HG02678 (cell line): ENCODE results near the gene CLCNKB.
"Not testable (repeated sequence)": the region's sequence is repeated elsewhere in the genome, so short reads cannot be mapped to it uniquely, and the experiment has no call there.

Experiments
- ATAC-seq: cut with Tn5 transposase; IDR thresholded peaks from one replicate; pipeline ENCODE4 v1.9.1; 2021; ENCODE audit warnings: mild to moderate bottlenecking, moderate library complexity; ENCODE audit not compliant: unreplicated experiment

CLCNKB gene

DNA sequence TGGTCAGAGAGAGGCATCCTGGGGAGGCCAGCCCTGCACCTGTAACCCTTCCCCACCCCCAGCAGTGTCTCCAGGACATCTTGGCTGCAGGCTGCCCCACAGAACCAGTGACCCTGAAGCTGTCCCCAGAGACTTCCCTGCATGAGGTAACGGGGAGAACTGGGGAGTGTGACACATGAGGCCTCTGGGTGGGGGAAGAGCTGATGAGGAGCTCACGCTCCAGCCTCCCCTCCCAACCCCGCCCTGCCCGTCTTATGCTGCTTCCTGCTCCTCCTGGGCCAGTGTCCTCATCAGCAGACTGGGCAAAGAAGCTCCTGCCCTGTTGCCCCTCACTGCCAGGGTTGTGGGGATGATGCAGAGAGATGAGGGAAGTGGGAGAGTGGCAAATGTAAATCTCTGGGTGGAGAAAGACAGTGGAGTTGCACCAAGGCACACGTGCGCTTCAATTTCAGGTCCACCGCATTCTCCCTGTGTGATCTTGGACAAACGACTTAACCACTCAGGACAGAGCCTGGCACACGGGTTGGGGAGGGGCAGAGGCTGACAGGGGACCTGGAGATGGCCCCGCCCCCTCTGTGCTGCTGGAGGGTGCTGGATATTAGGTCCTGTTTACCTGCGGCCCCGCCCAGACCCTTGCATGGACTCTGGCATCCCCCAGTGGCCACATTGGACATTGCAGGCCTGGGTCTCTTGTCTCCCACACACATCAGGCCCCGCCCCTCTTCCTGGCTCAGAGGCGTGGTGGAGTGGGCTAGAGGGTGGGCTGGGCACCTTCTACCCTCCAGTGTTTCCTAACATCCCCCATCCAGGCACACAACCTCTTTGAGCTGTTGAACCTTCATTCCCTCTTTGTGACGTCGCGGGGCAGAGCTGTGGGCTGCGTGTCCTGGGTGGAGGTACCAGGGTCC lies 12.3 kb downstream of the CLCNKB start:
- ATAC-seq = peak; percentile 70

- ATAC-seq = not testable (repeated sequence)
Measured at GRCh38 chr1:16056521-16056912, 12.9 kb downstream of the CLCNKB start.

DNA sequence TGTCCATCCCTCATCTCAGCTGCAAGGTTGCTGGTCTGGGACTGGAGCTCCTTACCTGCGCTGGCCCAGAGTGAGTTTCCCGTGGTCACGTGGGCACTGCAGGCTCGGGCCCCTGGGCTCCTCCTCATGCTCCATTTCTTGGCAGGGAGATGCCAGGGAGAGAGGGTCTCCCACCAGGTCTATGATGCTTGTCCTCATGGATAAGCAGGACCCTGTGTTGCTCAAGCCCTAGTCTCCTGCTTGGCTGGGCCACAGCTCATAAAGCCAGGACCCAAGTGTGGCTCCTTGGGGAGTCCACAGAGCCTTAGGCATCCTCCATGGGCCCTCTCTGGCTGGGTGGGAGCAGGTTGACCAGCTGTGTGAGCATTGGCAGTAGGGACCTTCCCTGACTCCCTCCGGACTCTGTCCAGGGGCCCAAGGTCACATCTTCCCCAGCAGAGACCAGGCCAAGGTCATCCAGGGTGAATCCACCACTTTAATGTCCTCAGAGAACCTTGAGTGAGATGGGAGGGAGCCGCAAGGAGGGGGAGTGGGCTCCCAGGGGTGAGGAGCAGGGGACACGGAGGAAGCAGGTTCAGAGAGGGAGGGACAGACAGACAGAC lies 13.8 kb downstream of the CLCNKB start:
- ATAC-seq = not testable (repeated sequence)

DNA sequence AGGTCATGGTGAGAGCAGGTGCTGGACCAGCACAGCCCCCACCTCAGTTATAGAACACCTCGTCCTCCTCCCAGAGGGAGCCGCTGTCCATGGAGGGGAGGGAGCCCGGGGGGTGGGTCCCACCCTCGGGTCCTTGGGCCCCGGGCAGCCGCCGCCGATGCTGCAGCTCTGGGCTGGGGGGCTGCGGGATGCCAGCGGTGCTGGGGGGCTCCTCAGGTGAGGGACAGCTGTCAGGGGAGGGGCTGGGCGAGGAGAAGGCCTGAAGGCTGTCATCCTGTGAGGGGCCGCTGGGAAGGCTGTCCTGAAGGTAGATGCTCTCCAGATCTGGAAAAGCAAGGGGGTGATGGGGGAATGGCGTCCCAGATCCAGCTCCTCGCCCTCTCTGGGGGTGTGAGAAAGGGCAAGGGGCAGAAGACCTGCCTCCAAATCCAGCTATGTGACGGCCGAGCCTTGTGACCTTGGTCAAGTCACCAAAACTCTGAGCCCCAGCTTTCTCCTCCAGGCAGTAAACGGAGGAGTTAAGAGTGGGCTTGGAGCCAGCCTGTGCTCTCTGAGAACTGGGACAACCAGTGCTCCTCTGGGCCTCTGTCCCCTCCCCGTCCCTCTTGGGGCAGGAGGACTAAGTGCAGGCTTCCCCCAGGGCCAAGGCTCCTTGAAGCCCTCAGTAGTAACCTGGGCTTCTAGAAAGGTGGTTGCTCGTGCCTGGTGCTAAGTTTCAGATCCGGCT lies 15.0 kb downstream of the CLCNKB start:
- not testable (repeated sequence) for ATAC-seq

DNA sequence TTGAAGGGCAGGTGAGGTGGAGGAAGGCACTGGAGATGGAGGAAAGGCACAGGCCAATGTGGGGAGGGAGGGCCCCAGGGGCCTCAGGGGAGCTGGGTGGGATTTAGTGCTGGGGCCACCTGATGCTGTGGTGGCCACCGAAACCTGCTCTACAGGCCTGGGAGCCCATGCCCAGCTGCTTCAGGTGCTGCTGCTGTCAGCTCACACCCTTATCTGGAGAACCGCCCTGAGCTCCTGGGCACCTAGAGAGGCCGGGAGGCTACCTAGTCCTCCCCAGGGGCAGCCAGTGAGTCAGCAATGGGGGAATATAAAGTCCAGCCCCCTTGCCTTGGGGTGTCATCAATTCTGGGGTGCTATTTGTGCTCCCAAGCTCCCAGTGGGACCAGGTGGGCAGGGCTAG lies 17.7 kb downstream of the CLCNKB start:
- no peak for ATAC-seq

- ATAC-seq = not testable (repeated sequence)
Measured at GRCh38 chr1:16061989-16062686, 18.6 kb downstream of the CLCNKB start.

DNA sequence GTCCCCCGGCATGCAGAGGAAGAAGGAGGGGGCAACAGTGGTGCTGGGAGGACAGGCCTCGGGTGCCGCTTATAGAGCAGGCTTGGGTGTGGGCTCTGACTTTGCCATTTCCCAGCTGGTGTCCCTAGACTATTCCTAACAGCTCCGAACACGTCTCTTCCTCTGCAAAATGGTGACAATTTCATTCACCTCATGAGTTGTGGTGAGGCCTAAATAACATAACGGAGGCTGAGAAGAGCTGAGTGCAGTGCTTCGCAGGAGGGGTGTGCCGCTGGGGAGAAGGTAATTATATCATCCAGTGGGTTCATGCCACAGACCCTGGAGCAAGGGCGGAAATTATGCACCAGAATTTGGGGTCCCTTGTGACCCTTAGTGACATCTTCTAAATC lies 19.1 kb downstream of the CLCNKB start:
- not testable (repeated sequence) for ATAC-seq

DNA sequence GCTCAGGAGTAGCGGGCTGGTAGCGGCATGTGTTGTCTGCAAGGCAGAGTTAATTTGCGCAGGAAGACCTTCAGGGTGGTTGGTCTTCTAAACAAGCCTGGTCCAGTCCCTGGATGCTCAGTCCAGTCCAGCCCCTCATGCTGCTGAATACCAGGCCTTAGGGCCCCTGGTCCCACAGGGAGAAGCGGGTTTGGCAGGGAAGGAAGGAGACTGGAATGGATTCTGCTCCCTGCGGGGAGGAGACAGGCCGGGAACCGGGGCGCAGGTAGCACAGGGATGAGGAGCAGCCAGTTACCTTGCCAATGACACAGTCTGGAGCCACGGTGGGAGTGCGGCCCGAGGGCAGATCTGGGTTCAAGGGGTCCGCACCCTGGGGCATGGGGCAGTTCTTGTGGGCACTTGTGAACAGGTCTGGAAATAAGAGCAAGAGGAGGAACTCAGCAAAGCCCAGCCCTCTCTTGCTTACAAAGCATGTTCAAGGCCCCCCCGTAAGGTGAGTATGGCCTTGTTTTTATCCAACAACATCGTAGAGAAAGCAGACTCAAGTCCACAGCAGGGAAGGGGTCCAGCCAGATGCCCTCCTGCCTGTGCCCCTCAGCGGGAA lies 19.7 kb downstream of the CLCNKB start:
- no peak for ATAC-seq

DNA sequence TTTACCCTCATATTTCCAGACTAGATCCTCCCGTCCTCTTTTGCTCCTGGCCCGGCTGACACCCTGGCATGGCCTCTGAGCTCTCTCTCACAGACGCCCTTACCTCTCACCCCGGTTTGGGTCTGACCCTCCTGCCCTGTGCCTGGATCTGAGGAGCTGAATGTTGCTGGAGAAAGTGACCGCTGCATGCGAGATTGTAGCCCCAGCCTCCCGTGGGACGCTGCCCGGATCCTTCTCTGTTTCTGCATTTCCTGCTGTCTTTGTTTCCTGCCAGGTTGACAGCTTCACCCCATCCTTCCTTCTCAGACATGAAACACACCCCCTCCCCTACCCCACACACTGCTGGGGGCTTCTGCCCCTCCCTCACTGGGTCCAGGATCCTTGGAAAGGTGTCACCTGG lies 20.3 kb downstream of the CLCNKB start:
- no peak for ATAC-seq

DNA sequence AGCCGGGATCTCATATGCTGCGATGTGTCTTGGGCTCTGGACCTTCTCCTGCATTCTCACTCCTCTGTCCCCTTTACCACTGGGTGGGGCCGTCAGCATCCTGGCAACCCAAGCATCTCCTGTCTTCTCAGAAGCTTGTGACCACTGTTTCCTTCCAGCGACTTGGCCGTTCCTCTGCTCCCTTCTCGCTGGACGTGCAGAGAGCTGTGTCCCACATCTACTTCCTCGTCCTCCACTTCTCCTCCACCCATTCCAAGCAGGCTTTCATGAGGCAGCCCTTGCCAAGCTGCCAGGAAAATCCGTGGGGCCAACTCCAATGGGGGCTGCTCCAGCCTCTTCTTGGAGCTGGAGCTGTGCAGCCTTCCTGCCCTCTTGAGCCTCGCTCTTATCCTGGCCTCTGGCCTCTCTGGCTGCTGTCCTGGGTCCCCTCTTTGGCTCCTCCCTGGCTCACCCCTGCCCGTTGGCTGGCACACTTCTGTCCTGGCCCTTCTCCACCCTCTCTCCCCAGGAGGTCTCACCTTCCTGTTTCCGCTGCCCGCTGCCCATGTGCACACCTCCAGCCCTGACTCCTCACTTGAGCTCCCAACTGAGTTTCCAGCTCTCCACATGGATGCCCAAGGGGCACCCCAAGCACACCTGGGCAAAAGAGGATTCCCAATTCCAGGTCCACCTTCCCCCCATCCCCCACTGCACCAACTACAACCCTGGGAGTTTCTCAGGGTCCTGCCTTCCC lies 21.1 kb downstream of the CLCNKB start:
- no peak for ATAC-seq

- ATAC-seq = no peak
Measured at GRCh38 chr1:16065269-16065576, 21.6 kb downstream of the CLCNKB start.

DNA sequence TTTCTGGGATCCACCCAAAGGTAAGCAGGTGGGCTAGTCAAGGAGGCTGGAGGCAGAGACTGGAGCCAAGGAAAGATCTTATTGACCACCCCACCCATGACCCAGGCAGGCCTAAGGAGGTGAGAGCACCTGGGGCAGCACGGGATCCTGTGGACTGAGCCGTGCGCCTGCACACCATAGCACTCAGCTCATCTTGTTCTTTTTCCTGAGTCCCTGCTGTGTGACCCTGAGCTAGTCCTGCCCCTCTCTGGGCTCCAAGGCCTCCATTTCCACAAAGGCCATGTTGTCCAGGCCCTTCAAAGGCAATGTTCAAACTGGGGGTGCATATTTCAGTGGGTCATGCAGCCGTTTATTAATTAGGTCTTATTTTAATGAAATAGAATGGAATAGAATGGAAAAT lies 22.7 kb downstream of the CLCNKB start:
- ATAC-seq = no peak

DNA sequence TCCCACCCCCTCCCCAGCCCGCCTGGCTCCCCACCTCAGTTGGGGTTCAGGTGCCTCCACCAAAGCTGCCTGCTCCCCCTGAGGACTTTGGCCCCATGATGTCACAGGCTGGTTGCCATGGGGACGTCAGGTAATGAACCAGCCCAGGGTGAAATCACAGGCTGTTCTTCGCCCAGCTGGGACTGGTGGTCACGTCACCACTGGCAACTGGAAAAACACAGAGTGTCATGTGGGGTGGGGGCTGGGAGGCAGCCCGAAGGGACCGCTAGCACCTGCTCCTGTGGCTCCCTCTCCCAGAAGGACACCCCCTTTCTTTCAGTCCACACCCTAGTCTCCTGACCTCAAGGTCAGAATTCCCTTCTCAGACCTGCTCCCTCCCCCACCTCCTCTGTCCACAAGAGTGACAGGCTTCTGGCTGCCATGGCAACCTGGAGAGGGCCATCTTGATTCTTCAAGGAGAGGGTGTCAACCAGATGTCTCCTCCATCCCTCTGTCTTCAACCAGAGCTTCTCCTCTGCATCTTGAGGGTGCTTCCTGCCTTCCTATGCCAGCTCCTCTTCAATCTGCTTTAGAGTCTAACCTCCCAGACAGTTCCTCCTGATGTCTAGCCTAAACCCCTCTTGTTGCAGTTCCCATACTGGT lies 23.7 kb downstream of the CLCNKB start:
- ATAC-seq = no peak

DNA sequence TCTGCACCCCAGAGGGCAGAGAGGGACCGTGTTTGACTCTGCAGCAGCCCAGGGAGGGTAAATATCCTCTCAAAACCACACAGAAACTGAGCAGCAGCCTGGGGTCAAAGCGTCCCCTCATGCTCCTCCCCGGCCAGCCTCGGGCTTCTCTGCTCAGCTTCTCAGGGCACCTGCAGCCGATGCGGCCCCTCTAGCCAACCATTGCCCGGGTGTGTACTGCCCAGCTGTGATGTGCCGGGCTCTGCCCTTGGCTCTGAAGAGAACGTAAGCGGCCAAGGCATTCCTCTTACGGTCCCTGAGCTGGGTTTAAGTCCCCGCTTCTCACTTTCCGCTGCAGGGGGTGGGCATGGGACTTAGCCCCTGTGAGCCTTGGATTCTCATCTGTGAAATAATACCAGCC lies 24.4 kb downstream of the CLCNKB start:
- no peak for ATAC-seq

GRCh38 chr1:16068356-16069270 lies 25.0 kb downstream of the CLCNKB start:
- ATAC-seq = no peak

GRCh38 chr1:16070640-16071355 lies 27.2 kb downstream of the CLCNKB start:
- no peak for ATAC-seq

DNA sequence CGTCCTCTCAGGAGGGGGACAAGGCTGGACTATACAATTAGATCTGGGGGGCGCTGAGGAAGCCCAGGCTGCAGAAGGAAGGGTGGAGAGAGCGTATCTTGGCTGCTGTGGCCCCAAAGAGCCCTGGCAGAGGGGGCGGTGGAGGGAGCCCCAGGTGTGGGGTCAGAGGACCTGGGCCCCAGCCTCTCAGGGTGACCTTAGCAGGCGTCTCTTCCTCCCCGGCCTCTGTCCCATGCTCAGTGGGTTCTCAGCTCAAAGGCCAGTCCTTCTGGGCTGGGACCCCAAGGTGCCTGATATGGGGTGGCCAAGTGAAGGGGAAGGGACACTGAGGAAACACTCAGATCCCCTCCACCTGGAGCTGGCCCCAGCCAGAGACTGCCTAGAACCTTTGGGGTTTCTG lies 28.0 kb downstream of the CLCNKB start:
- no peak for ATAC-seq

DNA sequence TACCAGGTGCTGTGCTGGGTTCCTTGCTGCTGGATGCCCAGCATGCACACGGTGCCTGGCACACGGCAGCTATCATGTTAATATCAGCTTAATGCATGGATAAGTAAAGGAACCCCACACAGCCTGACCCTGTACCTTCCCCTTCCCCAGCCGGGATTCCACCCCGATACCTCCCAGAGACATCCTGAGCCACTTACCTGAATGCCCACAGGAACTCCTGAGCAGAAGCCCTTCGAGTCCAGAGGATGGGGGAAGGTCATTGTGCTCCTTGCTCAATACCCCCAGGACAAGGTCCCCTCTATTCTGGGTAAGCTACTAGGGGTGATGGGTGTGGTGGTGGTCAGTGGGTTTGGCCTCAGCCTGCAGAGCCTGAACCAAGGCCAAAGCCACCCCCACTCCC lies 28.5 kb downstream of the CLCNKB start:
- ATAC-seq = no peak
